Measurements from ENCODE around the gene HOXD9.

- TF ChIP-seq ZNF565 (CRISPR knock-in tag; conservative IDR thresholded peaks at IDR 0.05; ENCODE audit: low read depth) (no peak), TCF4 (CRISPR knock-in tag; IDR thresholded peaks at IDR 0.05; ENCODE audit: borderline replicate concordance) (no peak), OSR1 (CRISPR knock-in tag; IDR thresholded peaks at IDR 0.05) (no peak), ZFP30 (CRISPR knock-in tag; IDR thresholded peaks at IDR 0.05) (no peak), TOX (CRISPR knock-in tag; IDR thresholded peaks at IDR 0.05; ENCODE audit: borderline replicate concordance) (no peak), CREB5 (CRISPR knock-in tag; IDR thresholded peaks at IDR 0.05; ENCODE audit: low read depth) (no peak), PATZ1 (CRISPR knock-in tag; IDR thresholded peaks at IDR 0.05; ENCODE audit: borderline replicate concordance) (no peak), CSDC2 (CRISPR knock-in tag; IDR thresholded peaks at IDR 0.05) (no peak), RARB (CRISPR knock-in tag; IDR thresholded peaks at IDR 0.05) (no peak), ZNF70 (CRISPR knock-in tag; IDR thresholded peaks at IDR 0.05) (no peak)
- TF ChIP-seq, protein P1, sequence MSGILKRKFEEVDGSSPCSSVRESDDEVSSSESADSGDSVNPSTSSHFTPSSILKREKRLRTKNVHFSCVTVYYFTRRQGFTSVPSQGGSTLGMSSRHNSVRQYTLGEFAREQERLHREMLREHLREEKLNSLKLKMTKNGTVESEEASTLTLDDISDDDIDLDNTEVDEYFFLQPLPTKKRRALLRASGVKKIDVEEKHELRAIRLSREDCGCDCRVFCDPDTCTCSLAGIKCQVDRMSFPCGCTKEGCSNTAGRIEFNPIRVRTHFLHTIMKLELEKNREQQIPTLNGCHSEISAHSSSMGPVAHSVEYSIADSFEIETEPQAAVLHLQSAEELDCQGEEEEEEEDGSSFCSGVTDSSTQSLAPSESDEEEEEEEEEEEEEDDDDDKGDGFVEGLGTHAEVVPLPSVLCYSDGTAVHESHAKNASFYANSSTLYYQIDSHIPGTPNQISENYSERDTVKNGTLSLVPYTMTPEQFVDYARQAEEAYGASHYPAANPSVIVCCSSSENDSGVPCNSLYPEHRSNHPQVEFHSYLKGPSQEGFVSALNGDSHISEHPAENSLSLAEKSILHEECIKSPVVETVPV (CRISPR knock-in tag; IDR thresholded peaks at IDR 0.05), result no peak
Measured at GRCh38 chr2:176120364-176121189, 1.9 kb upstream of the HOXD9 start.
